GM19099 (cell line): ENCODE measurements around the gene SLC2A5.

Source experiments
- POLR2A ChIP-seq: IDR thresholded peaks from 3 replicates; pipeline ENCODE4 v1.6.1; 2011; ENCODE audit warnings: low read depth; ENCODE audit not compliant: insufficient read length; ENCODE audit errors: extremely low read depth

SLC2A5 gene

GRCh38 chr1:9078752-9079500, 9.5 kb upstream of the SLC2A5 start:
- no peak for TF ChIP-seq POLR2A

- no peak for TF ChIP-seq POLR2A
Observed at GRCh38 chr1:9078015-9078751, 8.7 kb upstream of the SLC2A5 start.

- no peak for TF ChIP-seq POLR2A
Observed at GRCh38 chr1:9075022-9075421, 5.6 kb upstream of the SLC2A5 start.

GRCh38 chr1:9073143-9073542, 3.7 kb upstream of the SLC2A5 start:
- TF ChIP-seq POLR2A: no peak

GRCh38 chr1:9071554-9072235, 2.3 kb upstream of the SLC2A5 start:
- no peak for TF ChIP-seq POLR2A

- TF ChIP-seq POLR2A: no peak
Observed at GRCh38 chr1:9070486-9070885, 1.1 kb upstream of the SLC2A5 start.

GRCh38 chr1:9068981-9069325, 482 bp downstream of the SLC2A5 start:
- no peak for TF ChIP-seq POLR2A

- TF ChIP-seq POLR2A: no peak
Observed at GRCh38 chr1:9066945-9067807, 2.3 kb downstream of the SLC2A5 start.

GRCh38 chr1:9065213-9065751, 4.2 kb downstream of the SLC2A5 start:
- TF ChIP-seq POLR2A: no peak

- TF ChIP-seq POLR2A: no peak
Observed at GRCh38 chr1:9062846-9063245, 6.6 kb downstream of the SLC2A5 start.

GRCh38 chr1:9062021-9062471, 7.4 kb downstream of the SLC2A5 start:
- no peak for TF ChIP-seq POLR2A

GRCh38 chr1:9061252-9061960, 8.0 kb downstream of the SLC2A5 start:
- TF ChIP-seq POLR2A: no peak

GRCh38 chr1:9059891-9060744, 9.3 kb downstream of the SLC2A5 start:
- no peak for TF ChIP-seq POLR2A
